ENCODE measurements around the gene AGA.

AGA gene

GRCh38 chr4:177401658-177402273 is 40.5 kb downstream of the AGA start:
- no peak for TF ChIP-seq FOXP2 (optimal IDR thresholded peaks at IDR 0.05; ENCODE audit: borderline replicate concordance, extremely low read depth, extremely low read length, insufficient read depth)
- no peak for TF ChIP-seq SIN3A (IDR thresholded peaks at IDR 0.05; ENCODE audit: borderline replicate concordance, insufficient read depth, low read length)
- TF ChIP-seq POLR2AphosphoS5 (IDR thresholded peaks at IDR 0.05; ENCODE audit: low read depth, low read length), result no peak
- no peak for TF ChIP-seq REST (IDR thresholded peaks at IDR 0.05; ENCODE audit: insufficient read depth in 1 of 2, low read depth in 2 of 2, low read length in 2 of 2)

GRCh38 chr4:177400030-177400429 is 42.2 kb downstream of the AGA start:
- no peak for TF ChIP-seq TAF1 (IDR thresholded peaks at IDR 0.05; ENCODE audit: borderline replicate concordance, insufficient read depth, low read length)
- TF ChIP-seq SIN3A (IDR thresholded peaks at IDR 0.05; ENCODE audit: borderline replicate concordance, insufficient read depth, low read length), result no peak
- no peak for TF ChIP-seq FOXP2 (optimal IDR thresholded peaks at IDR 0.05; ENCODE audit: borderline replicate concordance, extremely low read depth, extremely low read length, insufficient read depth)
- TF ChIP-seq REST (IDR thresholded peaks at IDR 0.05; ENCODE audit: insufficient read depth in 1 of 2, low read depth in 2 of 2, low read length in 2 of 2), result no peak
- TF ChIP-seq POLR2AphosphoS5 (IDR thresholded peaks at IDR 0.05; ENCODE audit: low read depth, low read length), result no peak

- no peak for TF ChIP-seq POLR2AphosphoS5 (IDR thresholded peaks at IDR 0.05; ENCODE audit: low read depth, low read length)
- no peak for TF ChIP-seq REST (IDR thresholded peaks at IDR 0.05; ENCODE audit: insufficient read depth in 1 of 2, low read depth in 2 of 2, low read length in 2 of 2)
- no peak for TF ChIP-seq FOXP2 (optimal IDR thresholded peaks at IDR 0.05; ENCODE audit: borderline replicate concordance, extremely low read depth, extremely low read length, insufficient read depth)
- TF ChIP-seq TAF1 (IDR thresholded peaks at IDR 0.05; ENCODE audit: borderline replicate concordance, insufficient read depth, low read length), result no peak
- TF ChIP-seq SIN3A (IDR thresholded peaks at IDR 0.05; ENCODE audit: borderline replicate concordance, insufficient read depth, low read length), result no peak
These were observed 45.9 kb downstream of the AGA start for GRCh38 chr4:177396352-177396751.

- TF ChIP-seq REST (IDR thresholded peaks at IDR 0.05; ENCODE audit: insufficient read depth in 1 of 2, low read depth in 2 of 2, low read length in 2 of 2) (no peak), POLR2AphosphoS5 (IDR thresholded peaks at IDR 0.05; ENCODE audit: low read depth, low read length) (no peak), TAF1 (IDR thresholded peaks at IDR 0.05; ENCODE audit: borderline replicate concordance, insufficient read depth, low read length) (no peak), SIN3A (IDR thresholded peaks at IDR 0.05; ENCODE audit: borderline replicate concordance, insufficient read depth, low read length) (no peak), FOXP2 (optimal IDR thresholded peaks at IDR 0.05; ENCODE audit: borderline replicate concordance, extremely low read depth, extremely low read length, insufficient read depth) (no peak)
These were observed 49.0 kb downstream of the AGA start for GRCh38 chr4:177393236-177393635.

- TF ChIP-seq FOXP2 (optimal IDR thresholded peaks at IDR 0.05; ENCODE audit: borderline replicate concordance, extremely low read depth, extremely low read length, insufficient read depth) (no peak), SIN3A (IDR thresholded peaks at IDR 0.05; ENCODE audit: borderline replicate concordance, insufficient read depth, low read length) (no peak), REST (IDR thresholded peaks at IDR 0.05; ENCODE audit: insufficient read depth in 1 of 2, low read depth in 2 of 2, low read length in 2 of 2) (no peak), POLR2AphosphoS5 (IDR thresholded peaks at IDR 0.05; ENCODE audit: low read depth, low read length) (no peak), TAF1 (IDR thresholded peaks at IDR 0.05; ENCODE audit: borderline replicate concordance, insufficient read depth, low read length) (no peak)
These were observed 50.3 kb downstream of the AGA start for GRCh38 chr4:177391953-177392352.

Measured in PFSK-1 (cell line).